ENCODE data around the gene KLHL1.
A peak's percentile ranks its signal among the peaks of the same experiment; 100 is the strongest.

The KLHL1 gene

DNA sequence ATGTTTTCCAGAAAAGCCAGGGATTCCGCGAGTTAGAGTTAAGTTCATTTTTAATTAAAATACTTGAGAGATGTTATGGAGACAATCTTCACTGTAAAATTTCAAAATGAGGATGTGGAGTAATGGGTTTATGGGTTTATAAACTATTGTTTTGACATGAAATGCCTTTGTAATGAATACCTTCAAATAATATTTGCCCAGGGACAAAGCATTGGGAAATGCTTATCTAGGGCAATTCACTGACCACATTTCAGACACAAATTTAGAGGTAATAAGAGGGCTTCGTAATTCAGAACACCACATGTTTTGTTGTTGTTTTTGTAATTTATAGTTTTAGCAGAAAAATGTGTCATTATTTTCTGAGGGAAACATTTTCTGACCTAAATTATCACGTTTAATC is 241.7 kb downstream of the KLHL1 start:
- DNase-seq, result no peak

DNA sequence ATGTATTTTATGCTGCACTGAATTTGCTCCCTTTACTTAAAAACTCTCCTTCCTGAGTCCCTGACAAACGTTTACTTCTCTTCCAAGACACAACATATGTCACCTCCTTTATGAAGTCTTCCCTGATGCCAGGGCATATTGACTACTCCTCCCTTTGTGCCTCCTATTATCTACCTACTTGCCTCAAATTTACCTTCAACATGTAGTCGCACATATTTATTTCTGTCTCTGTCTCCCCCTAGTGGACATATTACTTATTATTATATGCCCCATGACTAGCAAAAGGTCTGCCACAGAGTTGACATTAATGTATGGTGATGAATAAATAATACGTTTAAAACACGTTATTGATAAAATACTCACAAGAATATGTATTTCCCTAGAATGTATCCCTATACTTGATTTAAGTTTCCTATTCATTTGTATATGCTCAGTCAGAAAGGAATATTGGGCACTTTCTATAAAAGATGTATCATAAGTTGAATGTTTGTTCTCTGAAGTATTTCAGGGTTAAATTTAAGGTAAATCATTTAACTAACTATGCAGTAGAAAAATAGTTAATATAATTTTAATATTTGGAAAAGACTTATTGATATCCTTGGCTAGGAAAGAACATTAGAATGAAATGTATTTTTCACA is 250.9 kb downstream of the KLHL1 start:
- DNase-seq, result peak; percentile 8

- no peak for DNase-seq
These were observed 251.9 kb downstream of the KLHL1 start for GRCh38 chr13:69856331-69856730.

- DNase-seq, result no peak
These were observed 279.7 kb downstream of the KLHL1 start for GRCh38 chr13:69828527-69828926.

GRCh38 chr13:69820180-69820579 is 288.1 kb downstream of the KLHL1 start:
- no peak for DNase-seq

DNA sequence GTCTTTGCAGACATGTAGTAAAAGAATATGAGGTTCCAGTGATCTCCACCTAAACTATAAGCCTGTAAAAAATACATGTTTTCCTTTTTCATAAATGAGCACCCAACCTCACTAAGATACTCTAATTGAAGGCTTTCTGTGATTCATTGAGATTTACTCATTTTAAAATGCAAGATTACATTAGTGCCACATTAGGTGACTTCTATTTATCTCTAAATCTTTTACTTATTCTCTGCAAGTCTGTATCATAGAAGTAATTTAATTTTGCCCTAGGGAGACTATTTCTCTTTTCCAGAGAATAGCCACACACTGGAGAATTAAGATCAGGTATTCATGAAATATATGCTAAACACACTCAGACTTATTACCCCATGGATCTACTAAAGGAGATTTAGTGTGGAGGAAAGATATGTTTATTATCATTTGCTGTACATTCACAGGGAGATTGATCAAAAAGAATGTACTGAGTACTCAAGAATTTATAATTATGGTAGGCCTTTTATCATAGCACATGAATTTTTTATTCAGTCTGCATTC is 290.9 kb downstream of the KLHL1 start:
- DNase-seq, result no peak

DNA sequence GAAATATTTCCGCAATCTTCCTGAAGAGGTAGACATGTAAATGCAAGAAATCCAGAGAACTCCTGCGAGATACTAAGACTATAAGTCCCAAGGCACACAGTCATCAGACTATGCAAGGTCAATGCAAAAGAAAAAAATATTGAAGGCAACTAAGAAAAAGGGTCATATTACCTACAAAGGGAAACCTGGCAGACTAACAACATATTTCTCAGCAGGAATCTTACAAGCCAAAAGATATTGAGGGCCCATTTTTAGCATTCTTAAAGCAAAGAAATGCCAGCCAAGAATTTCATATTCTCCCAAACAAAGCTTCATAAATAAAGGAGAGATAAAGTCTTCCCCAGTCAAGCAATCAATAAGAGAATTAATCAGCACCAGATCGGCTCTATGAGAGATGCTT is 299.1 kb downstream of the KLHL1 start:
- no peak for DNase-seq

DNA sequence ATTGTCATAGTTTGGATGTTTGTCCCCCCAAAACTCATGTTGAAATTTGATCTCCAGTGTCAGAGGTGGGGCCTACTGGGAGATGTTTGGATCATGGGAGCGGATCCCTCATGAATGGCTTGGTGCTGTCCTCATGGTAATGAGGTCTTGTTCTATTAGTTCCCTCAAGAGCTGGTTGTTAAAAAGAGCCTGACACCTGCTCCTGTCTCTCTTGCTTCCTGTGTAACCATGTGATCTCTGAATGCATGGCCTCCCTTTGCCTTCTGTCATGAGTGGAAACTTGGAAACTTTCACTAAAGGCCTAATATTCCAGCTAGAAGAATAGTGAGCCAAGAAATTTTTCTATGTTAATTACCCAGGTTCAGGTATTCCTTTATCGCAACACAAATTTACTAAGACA is 312.0 kb downstream of the KLHL1 start:
- no peak for DNase-seq

DNA sequence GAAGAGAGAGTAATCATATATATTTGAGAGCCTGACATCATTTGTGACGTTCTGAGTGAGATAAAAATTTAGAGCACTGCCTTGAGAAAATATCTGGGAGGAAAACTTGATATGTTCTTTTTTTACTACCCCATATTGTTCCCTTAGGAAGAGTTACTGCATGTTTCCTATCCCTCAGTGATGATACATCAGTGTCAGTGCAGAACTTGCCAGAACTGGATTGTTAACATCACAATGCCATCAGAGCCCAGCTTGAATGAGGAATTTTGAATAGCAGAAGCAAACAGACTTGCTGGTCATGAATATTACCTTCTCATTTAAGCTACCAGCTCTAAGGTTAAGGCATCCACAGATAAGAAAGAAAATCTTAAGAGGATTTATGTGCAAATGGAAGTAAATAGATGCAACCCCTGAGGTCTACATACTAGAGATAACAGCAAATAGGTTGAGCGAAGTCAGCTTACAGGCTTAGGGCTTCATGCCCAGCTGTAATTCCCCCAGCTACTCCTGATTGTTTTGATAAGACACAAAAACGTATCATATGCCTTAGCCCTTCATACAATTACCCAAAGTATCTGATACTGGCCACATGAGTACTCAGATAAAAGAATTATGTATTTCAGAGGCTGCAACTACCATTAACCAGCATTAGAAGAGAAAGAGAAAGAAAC is 314.3 kb downstream of the KLHL1 start:
- no peak for DNase-seq

GRCh38 chr13:69776937-69777336 is 331.3 kb downstream of the KLHL1 start:
- no peak for DNase-seq

DNA sequence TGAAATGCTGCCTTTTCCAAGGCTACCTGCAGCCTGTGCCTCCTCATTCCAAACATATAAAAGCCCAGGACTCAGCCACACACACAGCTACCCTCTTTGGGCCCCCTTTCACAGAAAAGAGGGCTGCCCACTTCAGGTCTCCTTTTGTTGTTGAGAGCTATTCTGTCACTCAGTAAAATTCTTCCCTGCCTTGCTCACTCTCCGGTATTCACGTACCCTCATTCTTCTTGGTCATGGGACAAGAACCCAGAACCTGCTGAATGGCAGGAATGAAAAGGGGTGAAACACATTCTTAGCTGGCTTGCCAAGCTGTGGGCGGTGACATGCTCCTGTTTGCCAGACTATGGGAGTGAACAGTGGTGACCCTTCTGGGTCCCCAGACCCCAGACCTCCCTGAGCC is 338.6 kb downstream of the KLHL1 start:
- no peak for DNase-seq

GRCh38 chr13:69761581-69761980 is 346.7 kb downstream of the KLHL1 start:
- no peak for DNase-seq

DNA sequence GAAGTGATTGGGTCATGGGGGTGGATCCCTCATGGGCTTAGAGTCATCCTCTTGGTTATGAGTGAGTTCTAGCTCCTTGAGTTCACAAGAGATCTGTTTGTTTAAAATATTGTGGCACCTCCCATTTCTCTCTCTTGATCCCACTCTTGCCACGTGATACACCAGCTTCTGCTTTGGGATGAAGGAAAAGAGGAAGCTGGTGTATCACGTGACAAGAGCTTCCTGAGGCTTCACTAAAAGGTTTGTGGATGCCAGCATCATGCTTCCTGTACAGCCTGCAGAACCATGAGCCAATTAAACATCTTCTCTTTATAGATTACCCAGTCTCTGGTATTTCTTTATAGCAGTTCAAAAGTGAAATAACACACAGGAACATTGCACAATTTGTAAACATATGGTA is 353.2 kb downstream of the KLHL1 start:
- DNase-seq, result no peak

GRCh38 chr13:69751259-69751658 is 357.0 kb downstream of the KLHL1 start:
- no peak for DNase-seq

GRCh38 chr13:69737129-69737935 is 370.9 kb downstream of the KLHL1 start:
- DNase-seq, result no peak

GRCh38 chr13:69721631-69722030 is 386.6 kb downstream of the KLHL1 start:
- no peak for DNase-seq

DNA sequence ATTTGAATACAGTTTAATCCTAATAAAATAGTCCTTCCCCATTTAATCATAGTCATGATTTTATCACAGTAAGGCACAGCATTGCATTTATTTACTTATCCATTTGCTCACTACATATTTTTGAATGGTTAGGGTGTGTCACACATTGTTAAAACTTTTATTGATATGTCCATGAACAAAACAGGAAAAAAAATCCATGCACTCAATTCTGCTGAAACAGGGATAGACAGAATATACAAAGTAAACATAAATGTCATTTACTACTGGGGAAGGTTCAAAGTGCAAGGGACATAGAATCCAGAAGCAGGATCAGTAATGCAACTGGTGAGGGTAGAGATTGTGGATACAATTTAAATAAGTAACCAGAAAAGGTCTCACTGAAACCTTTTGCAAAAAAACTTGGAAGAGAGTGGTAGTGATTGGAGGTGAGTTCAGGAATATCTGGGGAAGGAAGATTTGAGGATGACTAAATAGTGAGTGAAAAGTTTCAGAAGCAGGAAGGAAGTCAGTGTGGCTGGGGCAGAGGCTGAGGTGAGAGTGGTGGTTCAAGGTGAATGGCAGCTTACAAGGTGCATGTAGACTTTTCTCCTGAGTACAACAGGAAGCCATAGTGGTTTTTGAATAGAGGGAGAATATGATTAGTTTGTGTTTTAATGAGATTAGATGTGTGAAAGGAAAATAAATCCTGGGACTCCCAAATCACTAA is 387.8 kb downstream of the KLHL1 start:
- DNase-seq, result no peak

DNA sequence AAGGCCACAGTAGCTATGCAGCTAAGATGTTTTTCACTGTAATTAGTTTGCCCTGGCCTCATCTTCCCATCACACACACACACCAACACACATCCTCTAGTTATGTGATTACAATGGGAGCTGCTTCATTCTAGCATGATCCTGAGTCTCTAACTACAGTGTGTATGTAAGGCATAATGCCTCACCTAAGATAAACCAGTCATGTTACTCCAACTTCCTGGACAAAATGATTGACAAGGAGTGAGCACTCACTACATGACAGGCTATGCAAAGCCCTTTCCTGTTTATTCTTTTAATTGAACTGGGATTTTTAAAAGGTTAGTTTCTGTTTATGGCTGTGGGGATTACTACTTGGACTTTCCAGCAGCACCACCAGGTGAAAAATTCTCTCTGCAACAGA is 401.4 kb downstream of the KLHL1 start:
- no peak for DNase-seq

GRCh38 chr13:69704311-69704710 is 403.9 kb downstream of the KLHL1 start:
- DNase-seq, result no peak

DNA sequence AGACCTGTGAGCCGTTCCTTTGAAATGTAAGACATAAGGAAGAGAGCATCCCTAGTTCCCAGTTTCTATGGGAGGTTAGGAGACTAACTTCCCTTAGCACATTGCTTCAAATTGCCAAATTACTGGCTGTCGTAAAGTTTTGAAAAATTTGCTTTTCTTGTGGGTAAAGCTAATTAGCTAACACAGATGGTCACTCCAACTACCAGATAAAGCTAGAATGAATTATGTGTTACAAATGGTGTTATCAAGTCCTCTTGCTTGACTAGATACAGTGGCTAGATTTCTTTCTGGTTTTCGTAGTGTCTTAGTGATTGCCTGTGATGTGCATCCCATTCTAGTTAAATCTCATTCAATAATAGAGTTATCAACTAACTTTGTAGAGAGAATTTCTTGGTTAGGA is 417.3 kb downstream of the KLHL1 start:
- no peak for DNase-seq

DNA sequence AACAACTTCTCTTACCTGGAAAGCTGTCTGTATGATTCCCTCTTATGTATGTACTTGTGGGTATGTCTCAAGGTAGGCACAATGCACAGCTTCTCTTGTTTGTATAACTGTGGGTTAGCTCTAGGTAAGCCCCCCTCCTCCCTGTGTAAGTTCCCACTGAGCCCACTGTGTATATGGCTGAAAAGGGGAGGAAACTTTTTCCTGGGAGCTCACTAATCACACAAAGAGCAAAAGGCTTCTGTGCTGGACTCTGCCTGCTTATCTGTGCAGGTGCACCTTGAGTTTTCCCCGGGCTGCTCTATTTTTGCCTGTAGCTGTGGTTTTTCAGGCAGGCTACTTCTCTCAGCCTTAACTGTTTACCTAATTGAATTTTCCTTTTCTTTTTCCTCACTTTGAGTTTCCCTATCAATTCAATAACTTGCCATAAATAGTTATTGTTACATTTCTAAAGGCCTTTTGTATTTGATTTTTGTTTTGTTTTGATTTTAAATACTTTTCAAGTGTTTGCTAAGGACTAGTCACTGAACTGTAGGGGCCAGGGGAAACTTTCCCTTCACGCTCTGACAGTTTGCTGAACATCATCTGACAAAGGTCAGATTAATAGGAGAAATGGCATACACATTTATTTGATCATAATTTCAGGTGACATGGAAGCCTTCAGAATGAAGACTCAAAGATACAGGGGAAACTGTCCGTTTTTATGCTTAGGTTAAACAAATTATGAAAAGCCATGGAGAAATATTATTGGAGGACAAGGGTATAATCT is 424.1 kb downstream of the KLHL1 start:
- DNase-seq, result no peak

DNA sequence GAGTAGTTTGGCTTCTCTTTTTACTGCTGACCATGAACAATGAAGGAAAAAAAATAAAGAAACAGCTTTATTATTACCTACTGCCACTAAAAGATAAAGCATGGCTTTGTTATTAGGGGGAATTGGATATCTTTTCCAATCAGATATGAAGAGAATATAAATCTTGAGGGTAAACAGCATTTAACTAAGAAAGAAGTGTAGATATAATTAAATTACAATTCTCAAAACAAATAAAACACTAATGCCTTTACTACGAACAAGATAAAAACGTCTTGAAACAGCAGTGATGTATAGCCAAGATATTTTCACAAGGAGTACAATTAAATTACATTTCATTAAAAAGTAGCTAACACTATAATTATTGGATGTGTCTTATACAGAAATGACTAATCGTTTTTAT is 426.5 kb downstream of the KLHL1 start:
- no peak for DNase-seq
